Epithelial cell of prostate (primary cell): ENCODE results near the gene FAM237A.

Source experiments
- DNase-seq: peaks from one replicate; pipeline ENCODE4 v3.0.0-alpha.2; 2011; ENCODE audit warnings: low read depth, low spot score
- H3K27ac ChIP-seq: fragments of 450-650 bp; 2 replicates; pipeline ENCODE4 v1.5.1; 2017; ENCODE audit warnings: mild to moderate bottlenecking

The FAM237A gene

GRCh38 chr2:206642075-206643025, at the start of gene FAM237A:
Gene FAM237A (plus strand): TSS chr2:206642487. CDS start chr2:206644237, 1,750 bp downstream.
- peak; percentile 3 for DNase-seq
- H3K27ac ChIP-seq: no peak within 1 kb of the TSS

GRCh38 chr2:206597717-206598218, 44.5 kb upstream of the FAM237A start:
- H3K27ac ChIP-seq: no peak overlapping the region
- no peak for DNase-seq

- H3K27ac ChIP-seq: no peak overlapping the region
- no peak for DNase-seq
Measured at GRCh38 chr2:206603243-206603642, 39.0 kb upstream of the FAM237A start.

GRCh38 chr2:206610451-206610850, 31.8 kb upstream of the FAM237A start:
- DNase-seq: no peak
- no peak overlapping the region for H3K27ac ChIP-seq

GRCh38 chr2:206611191-206611590, 31.1 kb upstream of the FAM237A start:
- H3K27ac ChIP-seq: peak overlapping the region; percentile 0

GRCh38 chr2:206611736-206612135, 30.6 kb upstream of the FAM237A start:
- H3K27ac ChIP-seq: peak overlapping the region; percentile 0
- no peak for DNase-seq

More at GRCh38 chr2:206611191-206611590, 31.1 kb upstream of the FAM237A start:
- no peak for DNase-seq

GRCh38 chr2:206614811-206615210, 27.5 kb upstream of the FAM237A start:
- H3K27ac ChIP-seq: no peak overlapping the region
- no peak for DNase-seq

- DNase-seq: no peak
- no peak overlapping the region for H3K27ac ChIP-seq
Measured at GRCh38 chr2:206615417-206616089, 26.7 kb upstream of the FAM237A start.

- H3K27ac ChIP-seq: no peak overlapping the region
- DNase-seq: peak; percentile 20
Measured at GRCh38 chr2:206616151-206616550, 26.1 kb upstream of the FAM237A start.

GRCh38 chr2:206619011-206619410, 23.3 kb upstream of the FAM237A start:
- no peak for DNase-seq
- no peak overlapping the region for H3K27ac ChIP-seq

- DNase-seq: no peak
- no peak overlapping the region for H3K27ac ChIP-seq
Measured at GRCh38 chr2:206626108-206626507, 16.2 kb upstream of the FAM237A start.

GRCh38 chr2:206627632-206628031, 14.7 kb upstream of the FAM237A start:
- H3K27ac ChIP-seq: no peak overlapping the region

GRCh38 chr2:206631340-206631739, 10.9 kb upstream of the FAM237A start:
- DNase-seq: no peak

More at GRCh38 chr2:206627632-206628031, 14.7 kb upstream of the FAM237A start:
- no peak for DNase-seq

GRCh38 chr2:206635015-206635414, 7.3 kb upstream of the FAM237A start:
- DNase-seq: no peak
- H3K27ac ChIP-seq: no peak overlapping the region

More at GRCh38 chr2:206631340-206631739, 10.9 kb upstream of the FAM237A start:
- H3K27ac ChIP-seq: no peak overlapping the region

GRCh38 chr2:206639636-206640035, 2.7 kb upstream of the FAM237A start:
- DNase-seq: no peak

GRCh38 chr2:206641226-206641625, 1.1 kb upstream of the FAM237A start:
- H3K27ac ChIP-seq: no peak overlapping the region
- DNase-seq: no peak

More at GRCh38 chr2:206639636-206640035, 2.7 kb upstream of the FAM237A start:
- H3K27ac ChIP-seq: no peak overlapping the region

- no peak for DNase-seq
- no peak overlapping the region for H3K27ac ChIP-seq
Measured at GRCh38 chr2:206647985-206648384, 5.7 kb downstream of the FAM237A start.

GRCh38 chr2:206657087-206657486, 14.8 kb downstream of the FAM237A start:
- H3K27ac ChIP-seq: no peak overlapping the region
- DNase-seq: no peak

GRCh38 chr2:206665251-206665650, 23.0 kb downstream of the FAM237A start:
- H3K27ac ChIP-seq: no peak overlapping the region
- DNase-seq: no peak

- no peak for DNase-seq
- no peak overlapping the region for H3K27ac ChIP-seq
Measured at GRCh38 chr2:206670531-206671319, 28.4 kb downstream of the FAM237A start.
